H1 (cell line): ENCODE measurements around the gene TMEM252. TPM values are rescaled to one million over a fixed set of nuclear protein-coding genes. Genes with fewer than 3 reads are reported as not detected.

Source experiments
- CTCF ChIA-PET: fragments of 300-600 bp; sonication (Branson Sonifier 250); formaldehyde crosslinking; loops from one replicate; lab custom pipeline; 2021; ENCODE audit not compliant: partially characterized antibody; lab: Charles Lee
- POLR2A ChIA-PET: fragments of 300-600 bp; sonication (Branson Sonifier 250); formaldehyde crosslinking; loops from one replicate; lab custom pipeline; 2021; ENCODE audit warnings: inconsistent platforms; ENCODE audit not compliant: partially characterized antibody; lab: Charles Lee
- DNase-seq, 2 experiments: peaks; one replicate each; pipeline versions ENCODE4 v3.0.0 to v3.0.0-alpha.2; 2010 to 2022; ENCODE audit warnings: low spot score in 2 of 2, low read depth in 1 of 2, mixed read lengths in 1 of 2
- FAIRE-seq: peaks from 2 replicates; lab custom pipeline; 2011; peaks lifted over from hg19 to GRCh38; lab: Jason Lieb, UNC
- H2AFZ ChIP-seq: 2 replicates; pipeline ENCODE4 v1.8.1; 2012; ENCODE audit warnings: low read length, inconsistent platforms
- H2AK5ac ChIP-seq: 2 replicates; pipeline ENCODE4 v1.6.1; 2013; ENCODE audit warnings: low read depth, low read length
- H2BK120ac ChIP-seq: replicated peaks from 2 replicates; pipeline ENCODE3; 2013; ENCODE audit warnings: low read depth, low read length, inconsistent platforms
- H2BK12ac ChIP-seq: 2 replicates; pipeline ENCODE4 v1.6.1; 2013; ENCODE audit warnings: low read depth, low read length
- H2BK15ac ChIP-seq: 2 replicates; pipeline ENCODE4 v1.6.1; 2013; ENCODE audit warnings: low read length
- H2BK20ac ChIP-seq: 2 replicates; pipeline ENCODE4 v1.6.1; 2013; ENCODE audit warnings: low read length
- H2BK5ac ChIP-seq: 2 replicates; pipeline ENCODE4 v1.6.1; 2013; ENCODE audit warnings: low read depth, low read length
- H3K14ac ChIP-seq: 2 replicates; pipeline ENCODE4 v1.6.1; 2013; ENCODE audit warnings: inconsistent platforms; ENCODE audit not compliant: insufficient read length
- H3K18ac ChIP-seq: 2 replicates; pipeline ENCODE4 v1.6.1; 2013; ENCODE audit warnings: low read length; ENCODE audit errors: extremely low read depth
- H3K23ac ChIP-seq: 2 replicates; pipeline ENCODE4 v1.6.1; 2013; ENCODE audit warnings: inconsistent platforms; ENCODE audit not compliant: insufficient read length
- H3K23me2 ChIP-seq: 2 replicates; pipeline ENCODE4 v1.6.1; 2013; ENCODE audit warnings: low read depth, low read length
- H3K27ac ChIP-seq: 2 replicates; pipeline ENCODE4 v1.6.1; 2011; ENCODE audit warnings: low read depth, low read length, inconsistent platforms
- H3K27me3 ChIP-seq, 4 experiments: replicated peaks in 1 of 4; 1 replicate in 1 of 4; 2 replicates in 3 of 4; pipeline versions ENCODE4 v1.6.1 to v1.8.1; 2011 to 2013; ENCODE audit warnings: low read length in 3 of 4, mild to moderate bottlenecking in 3 of 4, inconsistent platforms in 2 of 4, mixed read lengths in 2 of 4, moderate library complexity in 1 of 4; ENCODE audit not compliant: control insufficient read depth in 3 of 4, insufficient read depth in 3 of 4; ENCODE audit errors: extremely low read depth in 1 of 4
- H3K36me3 ChIP-seq, 4 experiments: 2 replicates each; pipeline versions ENCODE4 v1.6.1 to v1.8.1; 2011 to 2013; ENCODE audit warnings: mild to moderate bottlenecking in 4 of 4, low read length in 3 of 4, moderate library complexity in 2 of 4, control low read depth in 1 of 4, inconsistent platforms in 1 of 4; ENCODE audit not compliant: insufficient read depth in 4 of 4, control insufficient read depth in 2 of 4
- H3K4ac ChIP-seq: replicated peaks from 2 replicates; pipeline ENCODE3; 2013; ENCODE audit warnings: low read length, low read depth, mixed read lengths, inconsistent platforms; ENCODE audit not compliant: insufficient read length
- H3K4me1 ChIP-seq, 4 experiments: replicated peaks in 1 of 4; 1 replicate in 1 of 4; 2 replicates in 3 of 4; pipeline versions ENCODE4 v1.6.1 to v1.8.1; 2011 to 2013; ENCODE audit warnings: low read length in 3 of 4, inconsistent platforms in 2 of 4, mixed read lengths in 1 of 4; ENCODE audit not compliant: insufficient read depth in 4 of 4, control insufficient read depth in 3 of 4
- H3K4me2 ChIP-seq, 2 experiments: 2 replicates each; pipeline versions ENCODE4 v1.6.1 to v1.8.1; 2011 to 2013; ENCODE audit warnings: low read depth in 2 of 2, low read length in 2 of 2, control low read depth in 1 of 2, inconsistent platforms in 1 of 2, mild to moderate bottlenecking in 1 of 2; ENCODE audit not compliant: insufficient read depth in 1 of 2
- H3K4me3 ChIP-seq, 4 experiments: fragments of 200-600, 300-600 bp in 1 of 4; sonication (generic), shearing (Covaris generic), sonication (Bioruptor Twin) in 1 of 4; 2 replicates each; pipeline versions ENCODE4 v1.5.1 to v1.8.1; 2011 to 2016; ENCODE audit warnings: low read length in 4 of 4, low read depth in 3 of 4, control low read depth in 2 of 4, inconsistent platforms in 2 of 4, mild to moderate bottlenecking in 2 of 4, mixed read lengths in 1 of 4, moderate library complexity in 1 of 4; ENCODE audit not compliant: insufficient read depth in 2 of 4; ENCODE audit errors: extremely low read depth in 1 of 4
- H3K56ac ChIP-seq: replicated peaks from 2 replicates; pipeline ENCODE3; 2013; ENCODE audit warnings: low read depth, mild to moderate bottlenecking, mixed read lengths, low read length, inconsistent platforms; ENCODE audit not compliant: insufficient read length
- H3K79me1 ChIP-seq: 2 replicates; pipeline ENCODE4 v1.6.1; 2013; ENCODE audit warnings: low read depth, low read length, control low read depth
- H3K79me2 ChIP-seq, 2 experiments: 2 replicates each; pipeline versions ENCODE4 v1.6.1 to v1.8.1; 2012 to 2013; ENCODE audit warnings: low read length in 2 of 2, mild to moderate bottlenecking in 2 of 2, inconsistent platforms in 1 of 2; ENCODE audit not compliant: insufficient read depth in 2 of 2, control insufficient read depth in 1 of 2
- H3K9ac ChIP-seq, 4 experiments: replicated peaks in 1 of 4; 1 replicate in 1 of 4; 2 replicates in 3 of 4; pipeline versions ENCODE4 v1.6.1 to v1.8.1; 2011 to 2013; ENCODE audit warnings: low read depth in 3 of 4, low read length in 3 of 4, control low read depth in 2 of 4, mild to moderate bottlenecking in 2 of 4, moderate library complexity in 2 of 4, inconsistent platforms in 1 of 4; ENCODE audit errors: extremely low read depth in 1 of 4
- H3K9me3 ChIP-seq, 2 experiments: 2 replicates each; pipeline versions ENCODE4 v1.6.1 to v1.8.1; 2012 to 2013; ENCODE audit warnings: mild to moderate bottlenecking in 2 of 2, moderate library complexity in 2 of 2, control low read depth in 1 of 2, inconsistent platforms in 1 of 2, low read depth in 1 of 2, low read length in 1 of 2, mixed read lengths in 1 of 2; ENCODE audit not compliant: insufficient read depth in 2 of 2
- H4K20me1 ChIP-seq, 2 experiments: replicated peaks in 1 of 2; 2 replicates each; pipeline versions ENCODE3 to v1.8.1; 2011 to 2013; ENCODE audit warnings: inconsistent platforms in 2 of 2, low read length in 2 of 2, mild to moderate bottlenecking in 1 of 2; ENCODE audit not compliant: insufficient read depth in 2 of 2, control insufficient read depth in 1 of 2
- H4K5ac ChIP-seq: 2 replicates; pipeline ENCODE4 v1.6.1; 2013; ENCODE audit warnings: low read length, low read depth, mixed read lengths, inconsistent platforms; ENCODE audit not compliant: insufficient read length
- H4K8ac ChIP-seq: 2 replicates; pipeline ENCODE4 v1.8.0; 2013; ENCODE audit warnings: mild to moderate bottlenecking, moderate library complexity, low read length, inconsistent platforms; ENCODE audit not compliant: insufficient read depth; ENCODE audit errors: extremely low read depth
- H4K91ac ChIP-seq: replicated peaks from 2 replicates; pipeline ENCODE3; 2013; ENCODE audit warnings: low read length, mixed read lengths, inconsistent platforms; ENCODE audit not compliant: insufficient read length
- JUND ChIP-seq: IDR thresholded peaks from 2 replicates; pipeline ENCODE4 v1.6.1; 2011; ENCODE audit warnings: mild to moderate bottlenecking, improper control_type of control experiment, low read length
- POU5F1 ChIP-seq: IDR thresholded peaks from 2 replicates; pipeline ENCODE4 v1.6.1; 2011; ENCODE audit warnings: low read depth, mild to moderate bottlenecking, low read length, moderate library complexity
- RFX5 ChIP-seq: IDR thresholded peaks from 2 replicates; pipeline ENCODE4 v1.6.1; 2011; ENCODE audit warnings: low read depth, low read length, improper control_type of control experiment, borderline replicate concordance
- SIN3A ChIP-seq, 2 experiments: IDR thresholded peaks in 1 of 2; conservative IDR thresholded peaks in 1 of 2; 2 replicates each; pipeline ENCODE4 v1.6.1; 2011 to 2012; ENCODE audit warnings: low read length in 2 of 2, improper control_type of control experiment in 1 of 2, low read depth in 1 of 2, mild to moderate bottlenecking in 1 of 2
- SIRT6 ChIP-seq: IDR thresholded peaks from one replicate; pipeline ENCODE4 v1.7.1; 2012; ENCODE audit warnings: low read length, inconsistent platforms
- SP1 ChIP-seq: IDR thresholded peaks from 2 replicates; pipeline ENCODE4 v1.6.1; 2011; ENCODE audit warnings: low read depth, low read length
- SRF ChIP-seq: IDR thresholded peaks from 2 replicates; pipeline ENCODE4 v1.6.1; 2011; ENCODE audit warnings: mild to moderate bottlenecking, low read depth, low read length, moderate library complexity
- SUZ12 ChIP-seq: fragments of 200-600 bp; sonication (generic); IDR thresholded peaks from 2 replicates; pipeline ENCODE4 v1.6.1; 2012; ENCODE audit warnings: mild to moderate bottlenecking, inconsistent platforms, low read length, moderate library complexity, mixed read lengths
- ZNF274 ChIP-seq: IDR thresholded peaks from 2 replicates; pipeline ENCODE4 v1.7.0; 2012; ENCODE audit warnings: low read length, borderline replicate concordance; ENCODE audit errors: extremely low read depth
- WGBS, 2 experiments: shearing (Covaris generic) in 1 of 2; methylation state at CpG; one replicate each; pipeline versions ENCODE4 v1.1.6 to v1.1.7; 2013 to 2015; ENCODE audit warnings: low lambda C conversion rate in 2 of 2, mixed read lengths in 2 of 2, inconsistent platforms in 1 of 2, low coverage in 1 of 2, missing lambda C conversion rate in 1 of 2; ENCODE audit not compliant: insufficient replicate concordance in 2 of 2, insufficient coverage in 1 of 2, insufficient read length in 1 of 2; ENCODE audit errors: extremely low coverage in 1 of 2, missing lambda C conversion rate in 1 of 2; 5-methylcytosine and 5-hydroxymethylcytosine counted together
- polyA plus RNA-seq, 7 experiments: library from polyadenylated mRNA; depleted of rRNA in 3 of 7; stranded (reverse) in 5 of 7; unstranded in 2 of 7; fragments of >200 nt in 5 of 7; fragments of 200-250 nt in 2 of 7; gene quantifications; 1 replicate in 5 of 7; 2 replicates in 1 of 7; 4 replicates in 1 of 7; pipeline versions ENCODE4 v1.2.1 to v1.2.3, GENCODE V29; 2011 to 2013; ENCODE audit warnings: missing spikeins in 2 of 7, mixed read lengths in 2 of 7
- total RNA-seq: library from RNA; stranded (reverse); fragmentation: NEBNext Ultra II Directional; extraction: Animal tissue kit (Norgen Biotek cat#: 25700); gene quantifications from 2 replicates; pipeline ENCODE4 v1.2.1, GENCODE V29; 2021
- TF ChIP-seq, protein P1 (sequence below): IDR thresholded peaks from 2 replicates; pipeline ENCODE4 v1.6.1; 2011; ENCODE audit warnings: low read length, improper control_type of control experiment
- TF ChIP-seq, protein P2 (sequence below), 3 experiments: IDR thresholded peaks; 1 replicate in 2 of 3; 2 replicates in 1 of 3; pipeline versions ENCODE4 v1.5.1 to v1.6.1; 2011; ENCODE audit warnings: low read length in 3 of 3, mild to moderate bottlenecking in 3 of 3, inconsistent platforms in 2 of 3, low read depth in 1 of 3, moderate library complexity in 1 of 3; ENCODE audit not compliant: insufficient read depth in 1 of 3; ENCODE audit errors: control extremely low read depth in 1 of 3

TMEM252 gene
- total and polyA plus RNA-seq, 2 of the 8 experiments (the other 6 are each of a cell fraction or from before 2014, with no cell fraction given): not detected

DNA sequence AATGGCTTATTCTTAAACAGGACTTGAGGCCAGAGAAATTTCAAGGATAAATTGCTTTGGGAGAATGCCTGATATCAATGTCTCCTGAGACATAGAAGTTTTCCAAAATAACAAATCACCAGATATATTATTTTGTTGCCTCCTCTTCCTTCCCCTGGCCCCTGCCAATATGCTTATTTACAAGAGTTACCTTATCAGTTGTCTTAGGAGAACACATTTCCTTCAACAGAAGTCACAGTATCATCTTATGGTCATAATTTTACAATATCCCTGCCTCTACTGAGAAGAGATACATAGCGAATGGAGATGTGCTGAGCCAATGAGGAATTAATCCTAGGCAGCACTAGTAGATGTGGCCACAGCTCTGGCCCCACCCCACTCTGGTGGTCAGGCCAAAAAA, 43.1 kb downstream of the TMEM252 start:
- Histone ChIP-seq H3K27me3 (peaks cover 0 to 15% (median 7%) of the 10 kb centered on the region in 4 experiments; a peak in 4 of 7 replicates), H3K79me1 (no peaks in the 10 kb centered on the region), H2AFZ (no peak overlapping the region), H2BK120ac (no peak overlapping the region), H4K5ac (no peak overlapping the region), H3K14ac (no peak overlapping the region), H3K18ac (no peak overlapping the region), H2BK15ac (no peak overlapping the region), H3K23ac (no peak overlapping the region), H3K56ac (no peak overlapping the region), H3K79me2 (no peaks in the 10 kb centered on the region), H4K8ac (no peak overlapping the region), H2BK20ac (no peak overlapping the region), H4K91ac (no peak overlapping the region), H3K9me3 (no peaks in the 10 kb centered on the region), H3K27ac (no peak overlapping the region), H3K4me2 (no peak overlapping the region), H2AK5ac (no peak overlapping the region), H2BK5ac (no peak overlapping the region), H3K4me3 (no peak overlapping the region), H3K9ac (no peak overlapping the region), H4K20me1 (no peaks in the 10 kb centered on the region), H3K4ac (no peak overlapping the region), H2BK12ac (no peak overlapping the region), H3K4me1 (no peaks in the 10 kb centered on the region), H3K23me2 (no peaks in the 10 kb centered on the region), H3K36me3 (no peaks in the 10 kb centered on the region)
- ChIA-PET CTCF (interaction anchor here (1.6 kb wide), 1 partner anchor 62 kb away, joined by 5 read pairs; no protein-coding TSS in a partner anchor), POLR2A (no interaction called here)
- WGBS, 2 experiments: 84% methylated on average over 1 of the region's 1 CpG; no CpG with 5 or more reads in 1 of the 2 experiments
- DNase-seq: no peak
- no peak for FAIRE-seq
- TF ChIP-seq, protein P1, sequence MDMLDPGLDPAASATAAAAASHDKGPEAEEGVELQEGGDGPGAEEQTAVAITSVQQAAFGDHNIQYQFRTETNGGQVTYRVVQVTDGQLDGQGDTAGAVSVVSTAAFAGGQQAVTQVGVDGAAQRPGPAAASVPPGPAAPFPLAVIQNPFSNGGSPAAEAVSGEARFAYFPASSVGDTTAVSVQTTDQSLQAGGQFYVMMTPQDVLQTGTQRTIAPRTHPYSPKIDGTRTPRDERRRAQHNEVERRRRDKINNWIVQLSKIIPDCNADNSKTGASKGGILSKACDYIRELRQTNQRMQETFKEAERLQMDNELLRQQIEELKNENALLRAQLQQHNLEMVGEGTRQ: no peak
- no peak for TF ChIP-seq POU5F1
- TF ChIP-seq SRF: no peak
- TF ChIP-seq RFX5: no peak
- no peak for TF ChIP-seq SP1
- TF ChIP-seq ZNF274: no peak
- no peak for TF ChIP-seq SIRT6
- TF ChIP-seq JUND: no peak
- TF ChIP-seq SIN3A (conservative IDR thresholded peaks at IDR 0.05 in 1 of 2, IDR thresholded peaks at IDR 0.05 in 1 of 2; ENCODE audit: low read depth in 1 of 2, low read length in 2 of 2): no peak
- TF ChIP-seq, protein P2, sequence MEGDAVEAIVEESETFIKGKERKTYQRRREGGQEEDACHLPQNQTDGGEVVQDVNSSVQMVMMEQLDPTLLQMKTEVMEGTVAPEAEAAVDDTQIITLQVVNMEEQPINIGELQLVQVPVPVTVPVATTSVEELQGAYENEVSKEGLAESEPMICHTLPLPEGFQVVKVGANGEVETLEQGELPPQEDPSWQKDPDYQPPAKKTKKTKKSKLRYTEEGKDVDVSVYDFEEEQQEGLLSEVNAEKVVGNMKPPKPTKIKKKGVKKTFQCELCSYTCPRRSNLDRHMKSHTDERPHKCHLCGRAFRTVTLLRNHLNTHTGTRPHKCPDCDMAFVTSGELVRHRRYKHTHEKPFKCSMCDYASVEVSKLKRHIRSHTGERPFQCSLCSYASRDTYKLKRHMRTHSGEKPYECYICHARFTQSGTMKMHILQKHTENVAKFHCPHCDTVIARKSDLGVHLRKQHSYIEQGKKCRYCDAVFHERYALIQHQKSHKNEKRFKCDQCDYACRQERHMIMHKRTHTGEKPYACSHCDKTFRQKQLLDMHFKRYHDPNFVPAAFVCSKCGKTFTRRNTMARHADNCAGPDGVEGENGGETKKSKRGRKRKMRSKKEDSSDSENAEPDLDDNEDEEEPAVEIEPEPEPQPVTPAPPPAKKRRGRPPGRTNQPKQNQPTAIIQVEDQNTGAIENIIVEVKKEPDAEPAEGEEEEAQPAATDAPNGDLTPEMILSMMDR (IDR thresholded peaks at IDR 0.05; ENCODE audit: control extremely low read depth in 1 of 3, insufficient read depth in 1 of 3, low read depth in 1 of 3, low read length in 3 of 3): no peak
- no peak for TF ChIP-seq SUZ12
